ENCODE results near the gene CLEC20A. TPM values are rescaled to one million over a fixed set of nuclear protein-coding genes. Genes with fewer than 3 reads are reported as not detected.

Gene CLEC20A
- total RNA-seq, 2 experiments from 2014 or later, result not detected

- CTCF ChIA-PET, result interaction anchor here (1.8 kb wide), 1 partner anchor 190 kb away, joined by 4 read pairs; no protein-coding TSS in a partner anchor
- POLR2A ChIA-PET, result no interaction called here
Measured at GRCh38 chr1:178502330-178502714, 5.6 kb upstream of the CLEC20A start.

DNA sequence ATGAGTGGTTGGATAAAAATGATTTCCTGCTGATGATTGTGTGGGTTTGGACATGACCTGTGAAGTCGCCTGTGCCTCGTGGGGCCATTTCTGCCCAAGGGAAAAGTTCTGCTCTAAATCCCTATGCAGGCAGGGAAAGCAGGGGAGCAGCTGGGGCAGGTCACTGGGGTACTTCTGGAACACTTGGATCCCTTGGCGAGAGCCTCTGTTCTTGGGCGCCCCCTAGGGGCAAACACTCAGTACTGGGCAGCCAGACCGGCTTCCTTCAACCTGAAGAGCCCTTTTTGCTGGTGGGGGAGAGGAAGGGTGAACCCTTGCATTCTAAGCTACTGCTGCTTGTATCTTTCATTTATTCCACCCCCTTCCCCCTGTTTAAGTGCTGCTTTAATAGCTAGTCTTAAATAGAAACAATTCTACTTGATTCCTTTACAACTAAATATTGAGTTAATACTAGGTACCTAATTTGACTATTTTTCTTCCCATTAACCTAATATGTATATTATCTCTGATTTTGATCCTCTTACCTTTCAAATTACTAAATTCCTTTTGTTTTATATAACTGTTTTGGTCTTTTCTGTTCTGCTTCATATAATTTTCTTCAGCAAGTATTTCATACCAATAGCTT is 5.1 kb upstream of the CLEC20A start:
- ChIA-PET CTCF (interaction anchor here (1.8 kb wide), 1 partner anchor 189 kb away, joined by 4 read pairs; no protein-coding TSS in a partner anchor), POLR2A (no interaction called here)

GRCh38 chr1:178500936-178501554 is 4.3 kb upstream of the CLEC20A start:
- ChIA-PET POLR2A (no interaction called here), CTCF (interaction anchor here (1.8 kb wide), 1 partner anchor 189 kb away, joined by 4 read pairs; no protein-coding TSS in a partner anchor)

DNA sequence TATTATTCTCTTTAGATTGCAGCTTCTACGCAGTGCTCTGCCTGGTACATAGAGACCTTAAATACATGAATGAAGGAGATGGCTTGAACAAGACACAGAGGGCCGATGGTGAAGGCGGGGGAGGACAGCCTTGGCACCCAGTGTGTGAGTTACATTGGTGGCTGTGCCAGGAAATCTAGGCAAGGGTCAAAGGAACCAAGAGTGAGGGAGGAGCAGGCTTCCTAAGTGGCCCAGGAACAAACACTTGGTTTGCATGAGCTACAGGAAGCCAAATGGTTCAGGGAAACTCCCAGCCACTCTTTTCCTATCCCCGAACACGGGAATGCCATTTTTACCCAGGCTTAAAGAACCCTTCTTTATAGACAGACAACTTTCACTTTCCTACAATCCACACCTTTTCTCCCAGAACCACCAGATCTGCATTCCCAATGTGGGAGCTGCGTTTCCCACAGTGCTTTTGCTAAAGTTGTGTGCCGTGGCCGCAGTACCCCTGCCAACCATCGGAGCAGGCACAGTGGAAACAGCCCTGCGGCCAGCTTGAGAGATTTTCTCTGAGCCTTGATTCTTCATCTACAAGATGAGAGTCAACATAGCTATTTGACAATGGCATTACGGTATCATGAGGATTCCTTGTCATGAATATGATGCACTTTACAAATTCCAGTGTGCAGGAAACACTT is 3.5 kb upstream of the CLEC20A start:
- ChIA-PET CTCF (interaction anchor here (1.8 kb wide), 1 partner anchor 188 kb away, joined by 4 read pairs; no protein-coding TSS in a partner anchor), POLR2A (no interaction called here)

- ChIA-PET POLR2A (no interaction called here), CTCF (no interaction called here)
Measured at GRCh38 chr1:178498896-178499675, 2.3 kb upstream of the CLEC20A start.

DNA sequence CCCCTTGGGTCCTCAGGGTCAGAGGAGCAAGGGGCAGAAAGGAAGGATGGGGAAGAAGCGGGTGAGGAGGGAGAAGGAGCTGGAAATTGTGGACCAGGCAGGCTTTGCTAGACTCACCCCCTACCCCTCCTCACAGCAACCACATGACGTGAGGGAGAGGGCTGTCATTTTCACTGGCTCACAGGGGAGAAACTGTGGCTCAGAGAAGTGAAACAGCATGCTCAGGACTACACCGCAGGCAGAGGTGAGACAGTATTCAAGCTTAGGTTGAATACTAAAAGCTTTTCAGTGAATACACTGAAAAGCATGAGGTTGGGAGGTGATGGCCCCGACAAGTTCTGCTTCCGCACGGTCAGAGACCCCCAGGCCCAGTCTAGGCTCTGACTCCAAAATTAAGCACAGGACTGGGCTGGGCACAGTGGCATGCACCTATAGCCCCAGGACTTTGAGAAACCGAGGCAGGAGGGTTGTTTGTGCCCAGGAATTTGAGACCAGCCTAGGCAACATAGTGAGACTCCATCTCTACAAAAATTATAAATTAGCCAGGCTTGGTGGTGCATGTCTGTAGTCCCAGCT is 1.2 kb upstream of the CLEC20A start:
- ChIA-PET CTCF (no interaction called here), POLR2A (no interaction called here)

DNA sequence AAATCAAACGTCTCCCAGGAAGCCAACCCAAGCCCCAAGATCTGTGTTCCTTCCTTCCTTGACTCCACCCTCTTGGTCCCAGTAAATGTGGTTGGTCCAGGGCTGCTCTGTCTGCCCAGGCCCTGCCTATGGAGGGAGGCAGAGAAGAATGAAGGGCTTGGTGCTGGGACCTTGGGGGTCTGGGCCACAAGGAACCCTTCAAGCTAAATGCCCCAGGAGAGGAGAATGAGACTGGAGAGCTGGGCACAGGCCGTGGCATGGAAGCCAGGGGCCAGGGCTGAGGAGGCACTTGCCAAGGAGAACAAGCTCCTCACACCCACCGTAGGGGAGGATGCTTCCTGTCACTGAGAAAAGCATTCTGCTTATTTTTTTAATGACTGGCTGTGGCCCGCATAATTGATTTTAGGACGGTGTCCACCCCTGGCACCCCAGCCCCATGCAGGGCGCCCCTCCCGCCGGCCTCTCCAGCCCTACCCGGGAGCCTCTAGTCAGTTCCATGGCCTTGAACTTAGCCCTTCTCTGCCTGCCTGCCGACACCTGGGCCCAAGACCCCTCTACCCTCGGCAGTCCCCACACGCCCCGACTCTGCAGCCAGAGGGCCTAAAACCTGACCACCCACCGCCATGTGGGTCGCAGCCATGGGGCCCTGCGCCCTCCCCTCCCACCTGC is 889 bp downstream of the CLEC20A start:
- ChIA-PET POLR2A (no interaction called here), CTCF (no interaction called here)

GRCh38 chr1:178495158-178495557 is 1.6 kb downstream of the CLEC20A start:
- CTCF ChIA-PET, result interaction anchor here (0.9 kb wide), 1 partner anchor 12 kb away, joined by 3 read pairs; no protein-coding TSS in a partner anchor
- POLR2A ChIA-PET, result no interaction called here

GRCh38 chr1:178494569-178494971 is 2.2 kb downstream of the CLEC20A start:
- ChIA-PET POLR2A (no interaction called here), CTCF (interaction anchor here (0.9 kb wide), 1 partner anchor 12 kb away, joined by 3 read pairs; no protein-coding TSS in a partner anchor)

- POLR2A ChIA-PET, result no interaction called here
- CTCF ChIA-PET, result no interaction called here
Measured at GRCh38 chr1:178493301-178493741, 3.4 kb downstream of the CLEC20A start.

DNA sequence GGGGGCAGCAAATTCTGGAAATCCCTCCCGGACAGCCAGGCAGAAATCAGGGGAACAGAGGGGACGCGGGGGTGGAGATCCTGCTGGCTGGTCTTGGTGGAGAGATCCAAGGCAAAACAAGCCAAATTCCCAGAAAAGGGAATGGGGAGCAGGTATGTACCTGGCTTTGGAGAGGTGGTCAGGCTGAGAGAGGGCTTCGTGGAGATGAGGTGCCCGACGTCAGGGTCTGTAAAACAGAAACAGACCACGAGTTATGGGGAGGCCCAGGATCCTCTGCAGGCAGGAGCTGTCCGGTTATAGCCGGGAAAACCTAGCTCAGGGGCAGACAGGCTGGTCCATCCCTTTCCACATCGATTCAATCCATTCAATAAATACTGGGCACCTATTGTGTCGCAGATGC is 4.4 kb downstream of the CLEC20A start:
- ChIA-PET CTCF (no interaction called here), POLR2A (no interaction called here)

DNA sequence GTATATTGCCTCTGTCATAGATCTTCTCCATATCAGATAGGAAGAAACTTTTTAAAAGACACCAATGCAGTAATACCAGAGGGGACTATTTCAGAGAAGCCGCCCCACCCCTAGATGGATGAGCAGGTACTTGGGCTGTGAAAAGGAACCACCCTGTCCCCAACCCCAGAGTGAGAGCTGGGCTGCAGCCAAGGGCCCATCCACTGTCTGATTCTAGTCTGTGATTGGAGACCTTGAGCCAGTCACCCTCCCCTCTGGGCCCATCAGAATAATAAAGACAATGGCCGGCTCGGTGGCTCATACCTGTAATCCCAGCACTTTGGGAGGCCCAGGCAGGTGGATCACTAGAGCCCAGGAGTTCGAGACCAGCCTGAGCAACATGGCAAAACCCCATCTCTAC is 5.0 kb downstream of the CLEC20A start:
- CTCF ChIA-PET, result no interaction called here

DNA sequence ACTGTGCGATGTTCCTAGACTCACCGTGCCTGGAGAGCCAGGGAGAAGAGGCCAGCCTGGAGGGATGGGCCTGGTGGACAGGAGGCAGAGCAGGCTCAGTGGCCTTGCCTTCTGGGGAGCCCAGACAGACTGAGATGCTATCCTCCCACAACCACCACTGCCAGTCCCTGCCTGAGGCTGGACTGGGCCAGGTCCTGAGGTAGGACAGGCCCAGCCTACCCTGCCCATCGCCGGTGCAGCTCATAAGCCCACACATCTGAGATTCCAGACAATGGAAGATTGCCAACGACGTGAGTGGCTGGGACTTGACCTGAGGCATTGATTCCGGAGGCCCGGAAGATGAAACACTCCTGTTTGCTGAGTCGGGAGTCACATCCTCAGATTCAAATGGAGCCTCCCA is 5.8 kb downstream of the CLEC20A start:
- CTCF ChIA-PET, result no interaction called here

More for the DNA sequence above, 5.0 kb downstream of the CLEC20A start:
- POLR2A ChIA-PET, result no interaction called here

DNA sequence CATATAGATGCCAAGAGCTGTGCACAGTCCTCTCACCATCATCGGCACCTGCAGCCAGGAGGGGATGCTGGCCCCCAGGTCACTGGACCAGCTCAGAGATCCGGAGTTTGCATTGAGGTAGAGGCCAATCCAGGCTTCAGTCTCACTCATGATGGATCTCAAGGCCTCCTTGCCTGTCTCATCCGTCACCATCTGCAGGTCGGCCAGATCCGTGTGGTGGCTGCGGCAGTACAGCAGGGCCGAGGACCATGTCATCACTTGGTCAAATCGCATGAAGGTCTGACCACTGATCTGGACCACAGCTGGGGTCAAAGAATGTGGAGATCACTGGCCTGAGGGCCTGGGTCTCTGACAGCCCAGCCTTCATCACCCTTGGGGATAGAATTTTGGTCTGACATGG is 6.6 kb downstream of the CLEC20A start:
- POLR2A ChIA-PET, result no interaction called here
- CTCF ChIA-PET, result no interaction called here

More for the DNA sequence above, 5.8 kb downstream of the CLEC20A start:
- POLR2A ChIA-PET, result no interaction called here

GRCh38 chr1:178489399-178489798 is 7.4 kb downstream of the CLEC20A start:
- POLR2A ChIA-PET, result no interaction called here
- CTCF ChIA-PET, result no interaction called here

DNA sequence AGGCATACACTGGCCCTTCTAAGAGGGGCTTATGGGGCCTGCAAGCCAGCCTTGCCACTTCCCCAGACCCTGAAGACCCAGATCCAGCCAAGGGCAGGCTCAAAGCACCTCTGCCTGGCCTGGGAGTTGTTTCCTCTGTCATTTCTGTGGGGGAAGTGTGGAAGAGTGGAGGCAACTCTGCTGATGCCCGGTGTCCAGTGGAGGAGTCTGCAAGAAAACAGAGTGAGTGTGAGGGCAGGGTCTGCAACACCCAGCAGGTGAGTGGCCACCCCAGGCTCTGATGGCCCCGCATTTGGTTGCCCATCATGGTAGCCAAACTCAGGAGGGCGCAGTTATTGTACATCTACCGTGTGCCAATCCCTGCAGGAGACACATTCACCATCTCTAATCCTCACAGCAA is 8.4 kb downstream of the CLEC20A start:
- ChIA-PET CTCF (no interaction called here), POLR2A (no interaction called here)

GRCh38 chr1:178487070-178487615 is 9.6 kb downstream of the CLEC20A start:
- CTCF ChIA-PET, result no interaction called here
- POLR2A ChIA-PET, result no interaction called here

DNA sequence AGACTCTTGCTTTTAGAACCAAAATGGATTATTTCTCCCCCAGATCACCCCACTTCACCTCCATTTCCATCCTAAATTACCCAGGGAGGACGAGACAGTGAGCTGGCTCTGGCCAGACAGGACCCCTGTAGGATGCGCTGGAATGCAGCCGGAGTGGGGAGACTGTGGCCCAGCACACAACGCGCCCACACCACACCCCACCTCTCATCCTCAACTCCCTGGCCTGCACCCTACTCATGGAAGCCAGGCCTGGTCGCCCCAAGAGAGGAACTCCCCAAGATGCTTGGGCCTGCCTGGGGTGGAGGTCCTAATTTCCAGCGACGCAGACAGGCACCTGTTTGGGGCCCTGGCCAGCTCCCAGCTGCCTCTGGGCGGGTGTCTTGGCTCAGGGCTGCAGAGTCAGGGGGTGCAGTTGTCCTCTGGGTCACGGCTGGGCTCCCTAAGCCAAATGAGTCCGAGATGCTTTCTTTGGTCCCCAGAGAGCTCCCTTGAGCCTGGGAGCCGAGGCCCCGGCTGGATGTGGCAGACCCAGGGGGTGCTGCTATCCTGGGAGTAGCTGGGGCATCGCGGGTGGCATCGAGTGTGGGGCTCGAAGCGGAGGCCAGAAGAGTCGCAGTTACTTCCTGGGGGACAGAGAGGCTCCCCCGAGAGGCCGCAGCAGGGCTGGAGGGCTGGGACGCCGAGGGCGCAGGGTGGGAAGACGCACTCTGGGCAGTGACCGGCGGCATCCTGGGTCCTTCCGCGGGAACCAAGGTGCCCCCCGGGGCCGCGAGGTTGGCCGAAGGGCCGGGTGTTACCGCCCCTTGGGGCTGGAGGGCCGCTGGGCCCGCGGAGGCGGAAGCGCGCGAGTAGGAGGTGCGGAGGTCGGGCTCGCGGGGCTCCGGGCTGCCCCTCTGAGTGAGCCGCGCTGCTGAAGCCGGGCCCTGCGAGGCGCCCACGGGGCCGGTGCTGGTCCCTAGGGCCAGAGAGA is 10.4 kb downstream of the CLEC20A start:
- ChIA-PET CTCF (no interaction called here), POLR2A (no interaction called here)

Measured in activated CD8-positive, alpha-beta memory T cell treated with anti-CD3 and anti-CD28 coated beads for 36 hours (primary cell).